HUES48 (cell line): Measurements from ENCODE around the gene BASP1.
A peak's percentile ranks its signal among the peaks of the same experiment; 100 is the strongest.

Experiments used
- H3K27ac ChIP-seq: one replicate; pipeline ENCODE4 v1.7.0; 2013; ENCODE audit warnings: low read depth, low read length, inconsistent platforms
- H3K27me3 ChIP-seq: 2 replicates; pipeline ENCODE4 v1.6.1; 2013; ENCODE audit warnings: mild to moderate bottlenecking, low read length; ENCODE audit not compliant: control insufficient read depth, insufficient read depth
- H3K36me3 ChIP-seq: 2 replicates; pipeline ENCODE4 v1.6.1; 2013; ENCODE audit warnings: low read length; ENCODE audit not compliant: control insufficient read depth, insufficient read depth
- H3K4me1 ChIP-seq: 2 replicates; pipeline ENCODE4 v1.6.1; 2013; ENCODE audit warnings: mild to moderate bottlenecking, low read length; ENCODE audit not compliant: control insufficient read depth, insufficient read depth
- H3K4me3 ChIP-seq: 2 replicates; pipeline ENCODE4 v1.5.1; 2013; ENCODE audit warnings: mild to moderate bottlenecking, low read depth, low read length
- H3K9ac ChIP-seq: 2 replicates; pipeline ENCODE4 v1.6.1; 2013; ENCODE audit warnings: mild to moderate bottlenecking, low read depth, low read length, moderate library complexity
- H3K9me3 ChIP-seq: 2 replicates; pipeline ENCODE4 v1.6.1; 2013; ENCODE audit warnings: low read length; ENCODE audit not compliant: control insufficient read depth, insufficient read depth

Gene BASP1, protein sequence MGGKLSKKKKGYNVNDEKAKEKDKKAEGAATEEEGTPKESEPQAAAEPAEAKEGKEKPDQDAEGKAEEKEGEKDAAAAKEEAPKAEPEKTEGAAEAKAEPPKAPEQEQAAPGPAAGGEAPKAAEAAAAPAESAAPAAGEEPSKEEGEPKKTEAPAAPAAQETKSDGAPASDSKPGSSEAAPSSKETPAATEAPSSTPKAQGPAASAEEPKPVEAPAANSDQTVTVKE

GRCh38 chr5:17217493-17218352 lies at the start of gene BASP1:
TSS of gene BASP1 (plus strand) at chr5:17217631. CDS start at chr5:17275217, 57,586 bp downstream.
- peaks cover 61% of the 10 kb centered on the region for H3K4me1 ChIP-seq
- H3K9me3 ChIP-seq: no peaks in the 10 kb centered on the region
- H3K4me3 ChIP-seq: peak within 1 kb of the TSS; percentile 96
- peaks cover 20% of the 10 kb centered on the region for H3K36me3 ChIP-seq
- H3K27me3 ChIP-seq: no peaks in the 10 kb centered on the region
- H3K27ac ChIP-seq: peak within 1 kb of the TSS; percentile 77
- peak within 1 kb of the TSS; percentile 72 for H3K9ac ChIP-seq

GRCh38 chr5:17169507-17169906 lies 47.9 kb upstream of the BASP1 start:
- Histone ChIP-seq H3K9ac (no peak overlapping the region), H3K36me3 (no peaks in the 10 kb centered on the region), H3K9me3 (no peaks in the 10 kb centered on the region), H3K27me3 (no peaks in the 10 kb centered on the region), H3K27ac (no peak overlapping the region), H3K4me1 (peaks cover 23% of the 10 kb centered on the region), H3K4me3 (no peak overlapping the region)

DNA sequence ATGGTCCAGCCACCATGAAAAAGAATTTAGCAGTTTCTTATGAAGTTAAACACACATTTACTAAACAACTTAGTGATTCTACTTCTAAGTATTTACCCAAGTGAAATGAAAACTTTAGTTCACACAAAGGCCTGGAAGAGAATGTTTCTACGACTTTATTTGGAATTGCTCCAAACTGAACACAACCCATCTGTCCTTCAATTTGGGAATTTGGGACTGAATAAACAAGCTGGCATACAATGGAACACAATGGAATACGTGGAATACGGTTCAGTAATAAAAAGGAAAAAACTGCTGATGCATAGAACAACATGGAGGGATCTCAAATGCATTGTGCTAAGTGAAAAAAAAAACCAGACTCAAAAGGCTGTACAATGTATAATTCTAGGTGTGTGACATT lies 44.6 kb upstream of the BASP1 start:
- Histone ChIP-seq H3K9me3 (no peaks in the 10 kb centered on the region), H3K4me1 (peaks cover 4% of the 10 kb centered on the region; the same call in 1 of the 2 replicates), H3K27ac (no peak overlapping the region), H3K36me3 (no peaks in the 10 kb centered on the region), H3K27me3 (no peaks in the 10 kb centered on the region), H3K4me3 (no peak overlapping the region), H3K9ac (no peak overlapping the region)

DNA sequence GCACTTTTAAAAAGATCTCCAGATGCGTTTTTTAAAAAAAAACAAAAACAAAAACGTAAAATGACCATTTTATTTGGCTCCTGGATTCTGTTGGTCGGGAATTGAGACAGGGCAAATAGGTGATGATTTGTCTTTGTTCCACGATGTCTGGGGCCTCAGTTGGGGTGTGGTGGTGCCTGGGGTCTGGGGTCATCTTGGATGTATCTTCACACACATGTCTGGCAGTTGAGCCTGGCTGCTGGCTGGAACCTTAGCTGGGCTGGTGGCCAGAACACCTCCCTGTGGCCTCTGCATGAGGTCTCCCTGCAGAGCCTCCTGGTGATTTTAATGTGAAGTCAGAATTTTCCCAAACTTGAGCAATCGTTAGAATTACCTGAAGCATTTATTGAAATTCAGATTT lies 42.5 kb upstream of the BASP1 start:
- no peak overlapping the region for H3K9ac ChIP-seq
- H3K4me1 ChIP-seq: no peaks in the 10 kb centered on the region
- H3K9me3 ChIP-seq: no peaks in the 10 kb centered on the region

DNA sequence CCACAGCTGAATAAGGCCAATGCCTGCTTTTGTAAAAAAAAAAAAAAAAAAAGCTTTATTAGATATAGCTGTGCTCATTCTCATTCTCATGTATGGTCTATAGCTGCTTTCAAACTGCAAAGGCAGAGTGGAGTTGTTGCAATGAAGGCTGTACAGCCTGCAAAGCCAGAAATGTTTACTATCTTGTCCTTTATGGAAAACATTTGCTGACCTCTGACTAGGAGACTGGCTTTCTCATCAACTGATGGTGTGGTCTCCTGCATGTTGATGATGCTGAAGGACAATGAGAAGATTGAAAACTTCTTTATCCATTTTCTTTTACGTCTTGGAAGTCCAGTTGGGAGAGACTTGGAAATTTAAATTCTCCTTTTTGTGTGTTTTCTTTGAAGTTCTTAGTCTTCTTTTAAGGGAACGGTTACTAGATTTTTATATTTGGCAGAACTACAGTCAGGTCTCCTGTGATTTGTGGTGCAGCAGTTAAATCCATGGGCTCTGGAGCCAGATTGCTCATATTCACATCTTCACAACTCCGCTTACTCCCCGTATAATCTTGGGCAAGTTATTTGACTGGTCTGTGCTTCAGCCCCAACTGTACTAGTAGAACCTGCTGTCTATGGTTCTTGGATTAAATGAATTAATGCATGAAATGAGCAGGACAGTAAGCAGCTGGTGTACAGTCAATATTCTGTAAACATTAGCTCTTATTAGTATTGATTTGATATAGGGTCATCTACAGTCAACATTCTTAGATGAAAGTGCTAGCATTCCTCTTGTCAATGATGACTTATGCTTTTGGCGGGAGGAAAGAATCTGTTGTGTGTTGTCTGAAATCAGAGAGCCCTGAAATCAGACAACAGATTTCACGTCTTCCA lies 39.7 kb upstream of the BASP1 start:
- Histone ChIP-seq H3K9me3 (no peaks in the 10 kb centered on the region), H3K27me3 (no peaks in the 10 kb centered on the region), H3K9ac (no peak overlapping the region), H3K4me1 (no peaks in the 10 kb centered on the region), H3K4me3 (no peak overlapping the region), H3K27ac (no peak overlapping the region), H3K36me3 (no peaks in the 10 kb centered on the region)

More for the DNA sequence above, 42.5 kb upstream of the BASP1 start:
- Histone ChIP-seq H3K27ac (no peak overlapping the region), H3K27me3 (no peaks in the 10 kb centered on the region), H3K4me3 (no peak overlapping the region), H3K36me3 (no peaks in the 10 kb centered on the region)

- H3K9ac ChIP-seq: no peak overlapping the region
- H3K27ac ChIP-seq: no peak overlapping the region
- no peak overlapping the region for H3K4me3 ChIP-seq
- H3K27me3 ChIP-seq: no peaks in the 10 kb centered on the region
- no peaks in the 10 kb centered on the region for H3K9me3 ChIP-seq
- H3K4me1 ChIP-seq: no peaks in the 10 kb centered on the region
- no peaks in the 10 kb centered on the region for H3K36me3 ChIP-seq
These were observed 39.1 kb upstream of the BASP1 start for GRCh38 chr5:17178373-17178675.

DNA sequence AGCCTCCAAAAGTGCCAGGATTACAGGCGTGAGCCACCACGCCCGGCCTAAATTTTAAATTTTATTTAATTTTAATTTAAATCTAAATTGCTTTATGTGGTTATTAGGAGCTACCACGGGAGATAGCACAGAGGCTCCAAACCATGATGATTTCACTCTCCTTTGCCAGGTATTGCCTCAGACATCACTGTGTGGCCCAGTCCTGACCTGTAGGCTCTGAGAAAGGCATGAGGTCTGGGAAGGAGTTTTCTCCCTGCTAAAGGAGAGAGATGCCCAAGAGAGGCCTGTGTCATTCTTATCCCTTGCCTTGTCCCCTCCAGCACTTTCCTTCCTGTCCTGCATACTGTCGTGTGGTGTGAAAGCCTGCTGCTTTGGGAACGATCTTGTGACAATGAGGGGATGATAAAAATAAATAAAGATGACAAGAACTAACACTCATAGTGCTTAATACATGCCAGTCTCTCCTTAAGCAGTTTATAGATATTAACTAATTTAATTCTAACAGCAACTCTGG lies 37.0 kb upstream of the BASP1 start:
- Histone ChIP-seq H3K4me1 (no peaks in the 10 kb centered on the region), H3K27ac (no peak overlapping the region), H3K36me3 (no peaks in the 10 kb centered on the region), H3K9ac (no peak overlapping the region), H3K9me3 (no peaks in the 10 kb centered on the region), H3K4me3 (no peak overlapping the region), H3K27me3 (no peaks in the 10 kb centered on the region)

DNA sequence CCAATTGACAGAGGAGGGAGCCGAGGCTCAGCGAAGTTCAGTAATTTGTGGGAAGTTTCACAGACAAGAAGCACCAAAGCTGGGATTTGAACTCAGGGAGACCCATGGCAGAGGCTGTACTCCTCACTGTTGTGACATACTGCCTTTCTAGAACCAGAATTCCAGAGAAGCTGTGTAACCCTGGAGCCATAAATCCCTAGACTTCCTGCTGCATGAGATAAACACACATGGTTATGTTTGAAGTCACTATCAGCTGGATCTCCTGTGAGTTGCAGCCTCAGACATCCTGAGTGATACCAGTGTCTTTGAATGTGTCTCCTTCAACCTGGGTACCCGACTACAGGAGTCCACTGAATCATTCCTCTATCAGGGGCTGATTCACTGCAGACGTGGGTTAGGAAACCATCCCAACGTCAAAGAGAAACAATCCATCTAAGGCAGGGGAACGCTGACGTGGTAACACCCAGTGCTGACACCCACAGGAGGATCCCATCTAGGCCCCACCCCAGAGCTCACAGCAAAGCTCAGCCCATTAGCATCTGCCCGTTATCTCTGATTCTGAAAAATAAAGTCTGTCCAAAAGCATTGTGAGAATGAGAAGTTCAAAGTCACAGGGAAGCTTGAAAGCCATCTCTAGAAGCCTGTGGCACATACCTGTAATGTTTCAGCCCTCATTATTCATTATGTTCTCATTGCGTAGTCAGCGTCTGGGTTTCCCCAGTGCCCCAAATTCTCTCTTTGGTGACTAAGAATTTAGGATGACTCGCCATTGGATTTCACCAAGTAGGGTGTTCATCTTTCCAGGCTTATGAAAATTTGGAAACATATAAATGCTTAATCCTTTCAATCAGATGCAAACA lies 36.3 kb upstream of the BASP1 start:
- Histone ChIP-seq H3K4me3 (no peak overlapping the region), H3K9ac (no peak overlapping the region), H3K27ac (peak overlapping the region; percentile 27), H3K9me3 (no peaks in the 10 kb centered on the region), H3K27me3 (no peaks in the 10 kb centered on the region), H3K4me1 (no peaks in the 10 kb centered on the region), H3K36me3 (no peaks in the 10 kb centered on the region)

- no peaks in the 10 kb centered on the region for H3K27me3 ChIP-seq
- H3K9ac ChIP-seq: no peak overlapping the region
- no peak overlapping the region for H3K27ac ChIP-seq
- no peak overlapping the region for H3K4me3 ChIP-seq
- no peaks in the 10 kb centered on the region for H3K9me3 ChIP-seq
- no peaks in the 10 kb centered on the region for H3K36me3 ChIP-seq
- H3K4me1 ChIP-seq: no peaks in the 10 kb centered on the region
These were observed 34.9 kb upstream of the BASP1 start for GRCh38 chr5:17182494-17182893.

DNA sequence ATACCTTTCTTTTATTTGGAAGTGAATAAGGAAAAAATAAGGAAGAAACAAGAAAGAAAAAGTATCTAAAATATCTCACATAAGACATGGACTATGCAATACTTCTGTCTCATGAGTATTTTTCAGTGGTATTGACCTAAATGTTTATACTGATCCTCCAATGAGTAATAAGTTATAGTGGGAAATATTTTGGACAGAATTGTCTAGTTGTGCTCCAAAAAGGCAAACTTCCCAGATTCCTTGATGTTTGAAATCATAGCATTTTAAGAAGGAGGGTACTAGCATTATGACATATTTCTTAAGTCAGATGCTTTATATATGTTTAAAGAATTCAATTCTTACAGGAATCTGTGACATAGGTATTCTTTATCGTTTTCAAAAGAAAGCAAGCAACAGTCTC lies 34.5 kb upstream of the BASP1 start:
- Histone ChIP-seq H3K27me3 (no peaks in the 10 kb centered on the region), H3K36me3 (no peaks in the 10 kb centered on the region), H3K9me3 (no peaks in the 10 kb centered on the region), H3K9ac (no peak overlapping the region), H3K4me1 (no peaks in the 10 kb centered on the region), H3K4me3 (no peak overlapping the region), H3K27ac (no peak overlapping the region)
